ENCODE measurements around the gene MAP3K8. TPM values are rescaled to one million over a fixed set of nuclear protein-coding genes. Genes with fewer than 3 reads are reported as not detected.
A peak's percentile ranks its signal among the peaks of the same experiment; 100 is the strongest.

MAP3K8 gene
- total and polyA plus RNA-seq, 2 donors from 2014 or later: 6.7 to 41.6 TPM

DNA sequence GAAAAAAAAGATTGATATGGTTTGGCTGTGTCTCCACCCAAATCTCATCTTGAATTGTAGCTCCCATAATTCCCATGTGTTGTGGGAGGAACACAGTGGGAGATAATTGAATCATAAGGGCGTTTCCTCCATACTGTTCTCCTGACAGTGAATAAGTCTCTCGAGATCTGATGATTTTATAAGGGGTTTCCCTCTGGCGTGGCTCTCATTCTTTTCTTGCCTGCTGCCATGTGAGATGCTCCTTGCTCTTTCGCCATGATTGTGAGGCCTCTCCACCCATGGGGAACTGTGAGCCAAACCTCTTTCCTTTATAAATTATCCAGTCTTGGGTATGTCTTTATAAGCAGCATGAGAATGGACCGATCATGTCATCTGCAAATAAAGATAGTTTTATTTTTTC, 29.4 kb upstream of the MAP3K8 start:
- Histone ChIP-seq H3K4me1 (ENCODE audit: control insufficient read depth in 2 of 3, insufficient read depth in 2 of 3, low read depth in 1 of 3, low read length in 3 of 3) (no peaks in the 10 kb centered on the region), H3K27ac (ENCODE audit: low read depth in 2 of 2, low read length in 2 of 2) (no peak overlapping the region), H3K36me3 (ENCODE audit: control insufficient read depth in 2 of 3, insufficient read depth in 3 of 3, low read length in 3 of 3) (no peaks in the 10 kb centered on the region), H3K4me3 (ENCODE audit: low read length in 3 of 3) (no peak overlapping the region), H3K9me3 (ENCODE audit: control insufficient read depth in 2 of 3, insufficient read depth in 1 of 3, low read length in 3 of 3) (peaks cover 0 to 6% (median 0%) of the 10 kb centered on the region in 3 donors), H3K9ac (ENCODE audit: low read length in 3 of 3) (no peak overlapping the region), H3K27me3 (ENCODE audit: control insufficient read depth, insufficient read depth, low read length) (no peaks in the 10 kb centered on the region)
- FAIRE-seq: no peak
- TF ChIP-seq, protein P1, sequence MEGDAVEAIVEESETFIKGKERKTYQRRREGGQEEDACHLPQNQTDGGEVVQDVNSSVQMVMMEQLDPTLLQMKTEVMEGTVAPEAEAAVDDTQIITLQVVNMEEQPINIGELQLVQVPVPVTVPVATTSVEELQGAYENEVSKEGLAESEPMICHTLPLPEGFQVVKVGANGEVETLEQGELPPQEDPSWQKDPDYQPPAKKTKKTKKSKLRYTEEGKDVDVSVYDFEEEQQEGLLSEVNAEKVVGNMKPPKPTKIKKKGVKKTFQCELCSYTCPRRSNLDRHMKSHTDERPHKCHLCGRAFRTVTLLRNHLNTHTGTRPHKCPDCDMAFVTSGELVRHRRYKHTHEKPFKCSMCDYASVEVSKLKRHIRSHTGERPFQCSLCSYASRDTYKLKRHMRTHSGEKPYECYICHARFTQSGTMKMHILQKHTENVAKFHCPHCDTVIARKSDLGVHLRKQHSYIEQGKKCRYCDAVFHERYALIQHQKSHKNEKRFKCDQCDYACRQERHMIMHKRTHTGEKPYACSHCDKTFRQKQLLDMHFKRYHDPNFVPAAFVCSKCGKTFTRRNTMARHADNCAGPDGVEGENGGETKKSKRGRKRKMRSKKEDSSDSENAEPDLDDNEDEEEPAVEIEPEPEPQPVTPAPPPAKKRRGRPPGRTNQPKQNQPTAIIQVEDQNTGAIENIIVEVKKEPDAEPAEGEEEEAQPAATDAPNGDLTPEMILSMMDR (IDR thresholded peaks at IDR 0.05; ENCODE audit: borderline replicate concordance, extremely low read depth, insufficient read depth): no peak
- intact Hi-C loops (cut with DNase I): no loop called here
- no peak for DNase-seq

DNA sequence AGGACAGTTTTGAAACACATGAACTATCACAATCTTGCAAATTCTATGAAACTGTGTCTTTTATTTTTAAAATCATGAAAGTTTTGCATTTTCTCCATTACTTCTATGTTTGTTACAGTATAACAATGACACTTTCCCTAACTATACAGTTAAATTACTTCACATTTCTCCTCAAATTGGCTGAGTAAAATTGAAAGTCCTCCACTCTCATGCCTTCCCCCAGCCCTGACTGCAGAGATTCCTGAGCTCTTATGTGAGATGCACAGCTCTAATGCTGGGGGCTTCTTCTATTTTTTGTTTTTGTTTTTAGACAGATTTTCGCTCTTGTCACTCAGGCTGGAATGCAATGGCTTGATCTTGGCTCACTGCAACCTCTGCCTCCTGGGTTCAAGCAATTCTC, 22.7 kb upstream of the MAP3K8 start:
- intact Hi-C loops (cut with DNase I): no loop called here
- DNase-seq: no peak

DNA sequence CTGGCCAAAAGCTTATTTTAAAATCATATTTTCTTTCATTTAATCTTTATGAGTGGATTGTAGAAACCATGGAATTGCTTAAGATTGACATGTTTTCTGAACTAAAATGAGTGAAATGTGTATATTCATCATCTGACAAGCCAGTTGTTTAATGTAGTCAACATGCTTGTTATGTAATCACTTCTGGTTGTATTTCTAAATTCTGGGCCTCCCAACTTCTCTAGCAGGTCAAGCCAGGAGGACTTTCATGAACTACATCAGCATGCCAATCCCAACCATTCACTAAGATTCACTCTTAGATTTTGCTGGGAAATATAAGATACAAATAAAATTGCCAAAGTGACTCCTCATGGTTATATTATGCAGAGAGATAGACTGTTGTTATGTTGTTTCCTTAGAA, 21.1 kb upstream of the MAP3K8 start:
- H3K9me3 ChIP-seq (ENCODE audit: control insufficient read depth in 2 of 3, insufficient read depth in 1 of 3, low read length in 3 of 3): no peaks in the 10 kb centered on the region
- H3K4me1 ChIP-seq (ENCODE audit: control insufficient read depth in 2 of 3, insufficient read depth in 2 of 3, low read depth in 1 of 3, low read length in 3 of 3): no peaks in the 10 kb centered on the region
- H3K9ac ChIP-seq (ENCODE audit: low read length in 3 of 3): no peak overlapping the region
- no peaks in the 10 kb centered on the region for H3K36me3 ChIP-seq (ENCODE audit: control insufficient read depth in 2 of 3, insufficient read depth in 3 of 3, low read length in 3 of 3)
- FAIRE-seq (no peak), DNase-seq (no peak)
- no peak overlapping the region for H3K4me3 ChIP-seq (ENCODE audit: low read length in 3 of 3)
- H3K27ac ChIP-seq (ENCODE audit: low read depth in 2 of 2, low read length in 2 of 2): no peak overlapping the region
- H3K27me3 ChIP-seq (ENCODE audit: control insufficient read depth, insufficient read depth, low read length): no peaks in the 10 kb centered on the region
- intact Hi-C loops (cut with DNase I): no loop called here
- TF ChIP-seq, protein P1 (IDR thresholded peaks at IDR 0.05; ENCODE audit: borderline replicate concordance, extremely low read depth, insufficient read depth): no peak

More for the DNA sequence above, 22.7 kb upstream of the MAP3K8 start:
- FAIRE-seq: no peak
- TF ChIP-seq, protein P1 (IDR thresholded peaks at IDR 0.05; ENCODE audit: borderline replicate concordance, extremely low read depth, insufficient read depth): no peak
- no peak overlapping the region for H3K4me3 ChIP-seq (ENCODE audit: low read length in 3 of 3)
- no peaks in the 10 kb centered on the region for H3K9me3 ChIP-seq (ENCODE audit: control insufficient read depth in 2 of 3, insufficient read depth in 1 of 3, low read length in 3 of 3)
- H3K4me1 ChIP-seq (ENCODE audit: control insufficient read depth in 2 of 3, insufficient read depth in 2 of 3, low read depth in 1 of 3, low read length in 3 of 3): no peaks in the 10 kb centered on the region
- H3K9ac ChIP-seq (ENCODE audit: low read length in 3 of 3): no peak overlapping the region
- no peaks in the 10 kb centered on the region for H3K36me3 ChIP-seq (ENCODE audit: control insufficient read depth in 2 of 3, insufficient read depth in 3 of 3, low read length in 3 of 3)
- no peak overlapping the region for H3K27ac ChIP-seq (ENCODE audit: low read depth in 2 of 2, low read length in 2 of 2)
- H3K27me3 ChIP-seq (ENCODE audit: control insufficient read depth, insufficient read depth, low read length): no peaks in the 10 kb centered on the region

DNA sequence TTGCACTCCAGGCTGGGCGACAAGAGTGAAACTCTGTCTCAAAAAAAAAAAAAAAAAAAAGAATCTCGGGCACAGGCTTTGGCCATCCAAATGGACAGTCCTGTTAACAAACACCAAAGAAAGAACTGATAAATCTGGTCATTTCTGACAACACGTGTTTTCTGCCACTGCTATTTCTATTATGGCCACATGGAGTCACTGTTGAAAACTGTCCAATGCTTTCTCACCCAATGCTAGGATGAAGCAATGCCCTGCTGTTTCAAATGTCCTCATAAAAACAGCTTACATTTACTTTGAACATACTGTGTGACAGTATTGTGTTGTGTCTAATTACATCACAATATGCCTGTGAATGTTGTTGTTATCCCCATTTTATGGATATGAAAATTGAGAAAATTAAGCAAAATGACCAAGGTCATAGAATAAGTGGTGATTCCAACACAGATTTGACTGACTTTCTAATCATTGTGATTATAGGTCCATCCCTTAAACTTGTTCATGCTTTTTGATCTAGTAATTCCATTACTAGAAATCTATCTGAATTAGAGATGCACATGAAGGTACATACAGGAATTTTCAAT, 19.9 kb upstream of the MAP3K8 start:
- H3K27me3 ChIP-seq (ENCODE audit: control insufficient read depth, insufficient read depth, low read length): no peaks in the 10 kb centered on the region
- peak; percentile 81 for FAIRE-seq
- no peaks in the 10 kb centered on the region for H3K9me3 ChIP-seq (ENCODE audit: control insufficient read depth in 2 of 3, insufficient read depth in 1 of 3, low read length in 3 of 3)
- no peak overlapping the region for H3K9ac ChIP-seq (ENCODE audit: low read length in 3 of 3)
- H3K27ac ChIP-seq (ENCODE audit: low read depth in 2 of 2, low read length in 2 of 2): no peak overlapping the region
- H3K36me3 ChIP-seq (ENCODE audit: control insufficient read depth in 2 of 3, insufficient read depth in 3 of 3, low read length in 3 of 3): no peaks in the 10 kb centered on the region
- no peak overlapping the region for H3K4me3 ChIP-seq (ENCODE audit: low read length in 3 of 3)
- intact Hi-C loops (cut with DNase I): no loop called here
- TF ChIP-seq, protein P1 (IDR thresholded peaks at IDR 0.05; ENCODE audit: borderline replicate concordance, extremely low read depth, insufficient read depth): peak; percentile 93
- no peaks in the 10 kb centered on the region for H3K4me1 ChIP-seq (ENCODE audit: control insufficient read depth in 2 of 3, insufficient read depth in 2 of 3, low read depth in 1 of 3, low read length in 3 of 3)
- peak in 1 of 5 donors; percentile 83 for DNase-seq

Measured in kidney (tissue), 14 donors.